WTC11 (cell line): ENCODE measurements around the gene ANK2. TPM values are rescaled to one million over a fixed set of nuclear protein-coding genes. Genes with fewer than 3 reads are reported as not detected.

ENCODE experiments used
- ATAC-seq: fragments of 200-7000 bp; cut with Tn5 transposase; 2 replicates; pipeline ENCODE4 v1.10.0; 2021; ENCODE audit warnings: mild to moderate bottlenecking, moderate library complexity
- Bru-seq: library from RNA; stranded (reverse); fragments of 400-500 nt; gene quantifications from one replicate; lab custom pipeline; 2021; lab: Mats Ljungman, UMichigan
- CTCF ChIA-PET: fragments of 300-600 bp; sonication (Branson Sonifier 250); formaldehyde crosslinking; loops from one replicate; lab custom pipeline; 2021; ENCODE audit warnings: antibody characterized with exemption; lab: Charles Lee
- POLR2A ChIA-PET: fragments of 350-600 bp; sonication (Branson Sonifier 250); formaldehyde crosslinking; loops from one replicate; lab custom pipeline; 2021; ENCODE audit warnings: antibody characterized with exemption; lab: Charles Lee
- DNase-seq: peaks from one replicate; pipeline ENCODE4 v3.0.0; 2021; ENCODE audit warnings: low spot score
- H3K27ac Mint-ChIP-seq: 2 replicates; pipeline ENCODE4 v1.8.0; 2021; ENCODE audit warnings: mixed read lengths
- H3K27me3 Mint-ChIP-seq: 2 replicates; pipeline ENCODE4 v1.8.0; 2021; ENCODE audit warnings: low read depth, mild to moderate bottlenecking, moderate library complexity, mixed read lengths
- H3K36me3 Mint-ChIP-seq: 2 replicates; pipeline ENCODE4 v1.8.0; 2021; ENCODE audit warnings: mixed read lengths
- H3K4me1 Mint-ChIP-seq: 2 replicates; pipeline ENCODE4 v1.8.0; 2022; ENCODE audit warnings: mixed read lengths
- H3K4me3 Mint-ChIP-seq: 2 replicates; pipeline ENCODE4 v1.8.0; 2021; ENCODE audit warnings: mild to moderate bottlenecking, moderate library complexity, mixed read lengths
- H3K9me3 Mint-ChIP-seq: 2 replicates; pipeline ENCODE4 v1.8.0; 2021; ENCODE audit warnings: mixed read lengths
- CREM ChIP-seq: sonication (generic); formaldehyde crosslinking; IDR thresholded peaks from 2 replicates; pipeline ENCODE4 v1.8.1; 2022; ENCODE audit warnings: mild to moderate bottlenecking, missing genetic modification reagents, moderate library complexity
- E2F1 ChIP-seq: sonication (generic); formaldehyde crosslinking; IDR thresholded peaks from 2 replicates; pipeline ENCODE4 v1.8.0; 2022; ENCODE audit warnings: mild to moderate bottlenecking, missing genetic modification reagents
- EMX1 ChIP-seq: fragments of 250-450 bp; sonication (Bioruptor Pico); IDR thresholded peaks from 2 replicates; pipeline ENCODE4 v1.8.0; 2021; ENCODE audit warnings: mild to moderate bottlenecking
- FOXP4 ChIP-seq: sonication (generic); formaldehyde crosslinking; IDR thresholded peaks from 2 replicates; pipeline ENCODE4 v1.8.0; 2022; ENCODE audit warnings: mild to moderate bottlenecking, missing genetic modification reagents
- HMGA2 ChIP-seq: fragments of 250-450 bp; sonication (Bioruptor Pico); IDR thresholded peaks from 2 replicates; pipeline ENCODE4 v1.4.0; 2021; ENCODE audit warnings: mild to moderate bottlenecking, moderate library complexity
- NFATC4 ChIP-seq: fragments of 250-450 bp; sonication (Bioruptor Pico); IDR thresholded peaks from 2 replicates; pipeline ENCODE4 v1.9.0; 2021; ENCODE audit warnings: mild to moderate bottlenecking
- NFE2L1 ChIP-seq: sonication (generic); formaldehyde crosslinking; IDR thresholded peaks from 2 replicates; pipeline ENCODE4 v1.8.1; 2023; ENCODE audit warnings: missing genetic modification reagents
- RELA ChIP-seq: sonication (generic); formaldehyde crosslinking; IDR thresholded peaks from 2 replicates; pipeline ENCODE4 v1.8.1; 2022; ENCODE audit warnings: missing genetic modification reagents, mild to moderate bottlenecking, borderline replicate concordance
- SMAD3 ChIP-seq: sonication (generic); formaldehyde crosslinking; IDR thresholded peaks from 2 replicates; pipeline ENCODE4 v1.8.0; 2022; ENCODE audit warnings: missing genetic modification reagents, mild to moderate bottlenecking, borderline replicate concordance
- STAT6 ChIP-seq: sonication (generic); formaldehyde crosslinking; conservative IDR thresholded peaks from 2 replicates; pipeline ENCODE4 v1.8.1; 2023; ENCODE audit warnings: mild to moderate bottlenecking, low read depth, missing genetic modification reagents, moderate library complexity
- TEAD4 ChIP-seq: sonication (generic); formaldehyde crosslinking; IDR thresholded peaks from 2 replicates; pipeline ENCODE4 v1.8.0; 2022; ENCODE audit warnings: mild to moderate bottlenecking, missing genetic modification reagents
- ZNF232 ChIP-seq: sonication (generic); formaldehyde crosslinking; IDR thresholded peaks from 2 replicates; pipeline ENCODE4 v1.8.0; 2022; ENCODE audit warnings: mild to moderate bottlenecking, missing genetic modification reagents
- long read RNA-seq, 3 experiments: library from RNA in 1 of 3; library from capped mRNA in 1 of 3; library from polyadenylated mRNA in 1 of 3; unstranded in 2 of 3; stranded (forward) in 1 of 3; transcript quantifications; one replicate each; pipeline ENCODE4 v2.0.0, GENCODE V29; 2021
- total RNA-seq: library from RNA; stranded (reverse); gene quantifications from 3 replicates; pipeline ENCODE4 v1.2.3, GENCODE V29; 2021

Gene ANK2
- total RNA-seq, result 27.9 to 33.7 TPM (median 30.8 TPM) in 3 replicates
- percentile 82 among the genes with signal in this experiment for Bru-seq, nascent RNA
- long read RNA-seq, experiment 1, full-length matches to known transcripts, result 3 of 56 reads
- long read RNA-seq, experiment 1, partial matches to known transcripts, result 20 of 56 reads
- long read RNA-seq, experiment 1, other reads (novel, unspliced or antisense), result 33 of 56 reads
- long read RNA-seq, experiment 2, partial matches to known transcripts, result 1 of 6 reads
- long read RNA-seq, experiment 2, other reads (novel, unspliced or antisense), result 5 of 6 reads
- long read RNA-seq, experiment 3, partial matches to known transcripts, result 0 of 1 reads
- long read RNA-seq, experiment 3, other reads (novel, unspliced or antisense), result 1 of 1 reads

- no peaks in the 10 kb centered on the region for H3K36me3 Mint-ChIP-seq
- no peak within 1 kb of the TSS for H3K27ac Mint-ChIP-seq
- CTCF ChIA-PET, result interaction anchor here (0.6 to 1.7 kb wide), 4 partner anchors 15 to 139 kb away, joined by 3 to 4 read pairs (median 4); no protein-coding TSS in a partner anchor
- H3K4me1 Mint-ChIP-seq, result peaks cover 11% of the 10 kb centered on the region
- H3K4me3 Mint-ChIP-seq, result no peak within 1 kb of the TSS
- no peaks in the 10 kb centered on the region for H3K9me3 Mint-ChIP-seq
- ATAC-seq (peak; percentile 90), DNase-seq (peak; percentile 81)
- POLR2A ChIA-PET, result interaction anchor here (0.7 kb wide), 1 partner anchor 160 kb away, joined by 3 read pairs; no protein-coding TSS in a partner anchor
- no peaks in the 10 kb centered on the region for H3K27me3 Mint-ChIP-seq
- TF ChIP-seq EMX1 (no peak), NFATC4 (CRISPR knock-in tag) (no peak), FOXP4 (CRISPR knock-in tag) (no peak), HMGA2 (CRISPR knock-in tag) (no peak), NFE2L1 (CRISPR knock-in tag) (no peak), STAT6 (CRISPR knock-in tag) (no peak), CREM (CRISPR knock-in tag) (no peak), ZNF232 (CRISPR knock-in tag) (no peak)
These were observed at the start of gene ANK2 for GRCh38 chr4:113049421-113050370. TSS of gene ANK2 (plus strand) at chr4:113049653. CDS start at chr4:113049729, 76 bp downstream.

- no peak for TF ChIP-seq RELA (CRISPR knock-in tag)
- no peak for TF ChIP-seq TEAD4 (CRISPR knock-in tag)
- no peak for TF ChIP-seq SMAD3 (CRISPR knock-in tag)
- no peaks in the 10 kb centered on the region for H3K27me3 Mint-ChIP-seq
- H3K9me3 Mint-ChIP-seq, result 0 out of 2 replicates have a peak, but pooled peaks cover 3% of the 10 kb centered on the region
- no peak for ATAC-seq
- CTCF ChIA-PET, result no interaction called here
- H3K4me3 Mint-ChIP-seq, result no peak overlapping the region
- POLR2A ChIA-PET, result no interaction called here
- H3K36me3 Mint-ChIP-seq, result no peaks in the 10 kb centered on the region
- no peak for DNase-seq
- peaks cover 13% of the 10 kb centered on the region for H3K4me1 Mint-ChIP-seq
- H3K27ac Mint-ChIP-seq, result no peak overlapping the region
These were observed 45.6 kb upstream of the ANK2 start for GRCh38 chr4:113003841-113004240.

- Mint-ChIP-seq H3K9me3 (0 out of 2 replicates have a peak, but pooled peaks cover 3% of the 10 kb centered on the region), H3K4me1 (peaks cover 6% of the 10 kb centered on the region), H3K27ac (no peak overlapping the region), H3K27me3 (no peaks in the 10 kb centered on the region), H3K36me3 (no peaks in the 10 kb centered on the region), H3K4me3 (no peak overlapping the region)
- ATAC-seq (no peak), DNase-seq (no peak)
- TF ChIP-seq E2F1 (CRISPR knock-in tag), result no peak
- ChIA-PET CTCF (no interaction called here), POLR2A (no interaction called here)
These were observed 44.8 kb upstream of the ANK2 start for GRCh38 chr4:113004655-113005054.
